GM23338 (cell line): ENCODE measurements around the gene NPTXR. TPM values are rescaled to one million over a fixed set of nuclear protein-coding genes. Genes with fewer than 3 reads are reported as not detected.

ENCODE experiments used
- ATAC-seq: fragments of 200-7000 bp; cut with Tn5 transposase; 3 replicates; pipeline ENCODE4 v1.9.1; 2020
- DNase-seq: peaks from one replicate; pipeline ENCODE4 v3.0.0-alpha.2; 2015; ENCODE audit warnings: low spot score
- H2AFZ ChIP-seq: fragments of 200-600 bp; sonication (generic); 2 replicates; pipeline ENCODE4 v1.8.0; 2016; ENCODE audit warnings: antibody characterized with exemption, mild to moderate bottlenecking, moderate library complexity
- H3F3A ChIP-seq: fragments of 200-600 bp; sonication (generic); replicated peaks from 2 replicates; pipeline ENCODE4 v1.8.0; 2017; ENCODE audit warnings: antibody characterized with exemption, mixed run types, low read depth
- H3K27ac ChIP-seq: fragments of 200-600 bp; sonication (generic); 2 replicates; pipeline ENCODE4 v1.6.1; 2016; ENCODE audit warnings: low read depth
- H3K27me3 ChIP-seq: fragments of 200-600 bp; sonication (generic); 2 replicates; pipeline ENCODE4 v1.8.0; 2016; ENCODE audit warnings: mild to moderate bottlenecking, mixed run types, moderate library complexity; ENCODE audit not compliant: insufficient read depth
- H3K36me3 ChIP-seq: fragments of 200-600 bp; sonication (generic); 2 replicates; pipeline ENCODE4 v1.8.0; 2016; ENCODE audit warnings: mild to moderate bottlenecking; ENCODE audit not compliant: insufficient read depth
- H3K4me1 ChIP-seq: fragments of 200-600 bp; sonication (generic); 2 replicates; pipeline ENCODE4 v1.8.0; 2016; ENCODE audit warnings: mild to moderate bottlenecking, moderate library complexity; ENCODE audit not compliant: insufficient read depth
- H3K4me2 ChIP-seq: fragments of 200-600 bp; sonication (generic); 2 replicates; pipeline ENCODE4 v1.7.1; 2017; ENCODE audit warnings: mixed run types
- H3K4me3 ChIP-seq: fragments of 200-600 bp; sonication (generic); 2 replicates; pipeline ENCODE4 v1.6.1; 2016; ENCODE audit warnings: mixed run types
- H3K79me2 ChIP-seq: fragments of 200-600 bp; sonication (generic); replicated peaks from 2 replicates; pipeline ENCODE4 v1.8.0; 2017; ENCODE audit warnings: mild to moderate bottlenecking; ENCODE audit not compliant: insufficient read depth
- H3K9me2 ChIP-seq: fragments of 200-600 bp; sonication (generic); 2 replicates; pipeline ENCODE4 v1.8.0; 2017; ENCODE audit not compliant: insufficient read depth
- H4K20me1 ChIP-seq: fragments of 200-600 bp; sonication (generic); replicated peaks from 2 replicates; pipeline ENCODE4 v1.8.0; 2017; ENCODE audit warnings: mild to moderate bottlenecking; ENCODE audit not compliant: insufficient read depth
- H3K27ac Mint-ChIP-seq: 2 replicates; pipeline ENCODE4 v1.8.0; 2020; ENCODE audit warnings: inconsistent platforms, mild to moderate bottlenecking, moderate library complexity, mixed read lengths
- H3K27me3 Mint-ChIP-seq: 3 replicates; pipeline ENCODE4 v1.8.0; 2022; ENCODE audit warnings: low read depth, mild to moderate bottlenecking, moderate library complexity, mixed read lengths, inconsistent platforms; ENCODE audit not compliant: insufficient read depth, poor library complexity
- H3K36me3 Mint-ChIP-seq: 3 replicates; pipeline ENCODE4 v1.8.0; 2021; ENCODE audit warnings: low read depth, mild to moderate bottlenecking, inconsistent platforms, moderate library complexity, mixed read lengths
- H3K4me1 Mint-ChIP-seq: 3 replicates; pipeline ENCODE4 v1.8.0; 2020; ENCODE audit warnings: mild to moderate bottlenecking, inconsistent platforms, mixed read lengths
- H3K4me3 Mint-ChIP-seq: 3 replicates; pipeline ENCODE4 v1.8.0; 2021; ENCODE audit warnings: moderate library complexity, mild to moderate bottlenecking, inconsistent platforms, mixed read lengths
- H3K9me3 Mint-ChIP-seq: 3 replicates; pipeline ENCODE4 v1.8.0; 2020; ENCODE audit warnings: moderate library complexity, mild to moderate bottlenecking, inconsistent platforms, mixed read lengths
- ETS1 ChIP-seq: IDR thresholded peaks from 2 replicates; pipeline ENCODE4 v1.6.1; 2016; ENCODE audit warnings: antibody characterized with exemption
- EZH2phosphoT487 ChIP-seq: fragments of 200-600 bp; sonication (generic); IDR thresholded peaks from one replicate; pipeline ENCODE4 v1.8.1; 2018; ENCODE audit warnings: antibody characterized with exemption; ENCODE audit not compliant: unreplicated experiment
- JUNB ChIP-seq: IDR thresholded peaks from one replicate; pipeline ENCODE4 v1.6.1; 2016; ENCODE audit warnings: antibody characterized with exemption; ENCODE audit not compliant: unreplicated experiment
- POLR2AphosphoS5 ChIP-seq: IDR thresholded peaks from 2 replicates; pipeline ENCODE4 v1.6.1; 2016; ENCODE audit warnings: antibody characterized with exemption, low read depth
- polyA plus RNA-seq: library from polyadenylated mRNA; unstranded; fragments of >200 nt; fragmentation: Nextera tagmentation; extraction: Ambion mirVana; gene quantifications from 2 replicates; pipeline ENCODE4 v1.2.1, GENCODE V29; 2016
- total RNA-seq: library from RNA; depleted of rRNA; stranded (reverse); fragments of >200 nt; shearing (Covaris generic); gene quantifications from 2 replicates; pipeline ENCODE4 v1.2.3, GENCODE V29; 2014
- TF ChIP-seq, protein P1 (sequence below): IDR thresholded peaks from one replicate; pipeline ENCODE4 v1.6.1; 2018; ENCODE audit warnings: antibody characterized with exemption; ENCODE audit not compliant: unreplicated experiment
- TF ChIP-seq, protein P2 (sequence below): fragments of 250-450 bp; sonication (Bioruptor Pico); IDR thresholded peaks from 2 replicates; pipeline ENCODE4 v1.5.0; 2020; ENCODE audit warnings: mild to moderate bottlenecking, moderate library complexity
- TF ChIP-seq, protein P3 (sequence below), 2 experiments: fragments of 200-600 bp in 1 of 2; sonication (generic) in 1 of 2; conservative IDR thresholded peaks; 2 replicates each; pipeline versions ENCODE4 v1.5.1 to v1.6.1; 2016 to 2017; ENCODE audit warnings: antibody characterized with exemption in 2 of 2, low read depth in 2 of 2, mild to moderate bottlenecking in 2 of 2, moderate library complexity in 1 of 2

The NPTXR gene
- total and polyA plus RNA-seq, 2 experiments from 2014 or later, result 0.89 to 13.4 TPM

DNA sequence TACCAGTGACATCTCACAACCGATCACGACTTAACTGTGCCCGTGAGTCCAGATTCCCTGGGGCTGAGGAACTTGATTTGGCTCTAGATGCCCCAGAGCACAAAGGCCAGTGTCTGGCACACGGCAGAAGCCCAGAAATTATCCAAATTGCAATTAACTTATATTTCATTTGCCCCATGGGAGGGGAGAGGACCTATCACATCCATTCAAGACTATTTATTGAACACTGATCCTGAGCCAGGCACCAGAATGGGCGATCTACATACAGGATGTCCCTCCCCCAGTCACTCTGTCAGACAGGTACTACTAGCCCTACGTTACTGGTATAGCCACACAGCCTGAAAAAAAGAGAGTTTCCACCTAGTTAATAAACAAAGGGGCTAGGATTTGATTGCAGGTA is 55.0 kb downstream of the NPTXR start:
- no peaks in the 10 kb centered on the region for H3K27me3 ChIP-seq
- H3K27me3 Mint-ChIP-seq, result peaks cover 1% of the 10 kb centered on the region
- H3K9me2 ChIP-seq, result no peaks in the 10 kb centered on the region
- no peak overlapping the region for H3K4me3 Mint-ChIP-seq
- DNase-seq (no peak), ATAC-seq (no peak)
- no peaks in the 10 kb centered on the region for H3K79me2 ChIP-seq
- H3K4me3 ChIP-seq, result no peak overlapping the region
- H3K4me1 ChIP-seq, result peaks cover 7% of the 10 kb centered on the region; the same call in 1 of the 2 replicates
- no peaks in the 10 kb centered on the region; the same call in 1 of the 2 replicates for H4K20me1 ChIP-seq
- no peak overlapping the region for H3K27ac ChIP-seq
- H3K4me2 ChIP-seq, result no peak overlapping the region
- peaks cover 4% of the 10 kb centered on the region for H3K4me1 Mint-ChIP-seq
- H3K27ac Mint-ChIP-seq, result no peak overlapping the region
- no peaks in the 10 kb centered on the region for H3K9me3 Mint-ChIP-seq
- H3K36me3 Mint-ChIP-seq, result no peaks in the 10 kb centered on the region; the same call in 2 of the 3 replicates
- no peaks in the 10 kb centered on the region for H3K36me3 ChIP-seq
- H2AFZ ChIP-seq, result no peak overlapping the region
- no peaks in the 10 kb centered on the region; the same call in 1 of the 2 replicates for H3F3A ChIP-seq
- no peak for TF ChIP-seq JUNB
- TF ChIP-seq POLR2AphosphoS5, result no peak
- TF ChIP-seq EZH2phosphoT487, result no peak
- TF ChIP-seq, protein P1, sequence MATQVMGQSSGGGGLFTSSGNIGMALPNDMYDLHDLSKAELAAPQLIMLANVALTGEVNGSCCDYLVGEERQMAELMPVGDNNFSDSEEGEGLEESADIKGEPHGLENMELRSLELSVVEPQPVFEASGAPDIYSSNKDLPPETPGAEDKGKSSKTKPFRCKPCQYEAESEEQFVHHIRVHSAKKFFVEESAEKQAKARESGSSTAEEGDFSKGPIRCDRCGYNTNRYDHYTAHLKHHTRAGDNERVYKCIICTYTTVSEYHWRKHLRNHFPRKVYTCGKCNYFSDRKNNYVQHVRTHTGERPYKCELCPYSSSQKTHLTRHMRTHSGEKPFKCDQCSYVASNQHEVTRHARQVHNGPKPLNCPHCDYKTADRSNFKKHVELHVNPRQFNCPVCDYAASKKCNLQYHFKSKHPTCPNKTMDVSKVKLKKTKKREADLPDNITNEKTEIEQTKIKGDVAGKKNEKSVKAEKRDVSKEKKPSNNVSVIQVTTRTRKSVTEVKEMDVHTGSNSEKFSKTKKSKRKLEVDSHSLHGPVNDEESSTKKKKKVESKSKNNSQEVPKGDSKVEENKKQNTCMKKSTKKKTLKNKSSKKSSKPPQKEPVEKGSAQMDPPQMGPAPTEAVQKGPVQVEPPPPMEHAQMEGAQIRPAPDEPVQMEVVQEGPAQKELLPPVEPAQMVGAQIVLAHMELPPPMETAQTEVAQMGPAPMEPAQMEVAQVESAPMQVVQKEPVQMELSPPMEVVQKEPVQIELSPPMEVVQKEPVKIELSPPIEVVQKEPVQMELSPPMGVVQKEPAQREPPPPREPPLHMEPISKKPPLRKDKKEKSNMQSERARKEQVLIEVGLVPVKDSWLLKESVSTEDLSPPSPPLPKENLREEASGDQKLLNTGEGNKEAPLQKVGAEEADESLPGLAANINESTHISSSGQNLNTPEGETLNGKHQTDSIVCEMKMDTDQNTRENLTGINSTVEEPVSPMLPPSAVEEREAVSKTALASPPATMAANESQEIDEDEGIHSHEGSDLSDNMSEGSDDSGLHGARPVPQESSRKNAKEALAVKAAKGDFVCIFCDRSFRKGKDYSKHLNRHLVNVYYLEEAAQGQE, result no peak
- TF ChIP-seq, protein P2, sequence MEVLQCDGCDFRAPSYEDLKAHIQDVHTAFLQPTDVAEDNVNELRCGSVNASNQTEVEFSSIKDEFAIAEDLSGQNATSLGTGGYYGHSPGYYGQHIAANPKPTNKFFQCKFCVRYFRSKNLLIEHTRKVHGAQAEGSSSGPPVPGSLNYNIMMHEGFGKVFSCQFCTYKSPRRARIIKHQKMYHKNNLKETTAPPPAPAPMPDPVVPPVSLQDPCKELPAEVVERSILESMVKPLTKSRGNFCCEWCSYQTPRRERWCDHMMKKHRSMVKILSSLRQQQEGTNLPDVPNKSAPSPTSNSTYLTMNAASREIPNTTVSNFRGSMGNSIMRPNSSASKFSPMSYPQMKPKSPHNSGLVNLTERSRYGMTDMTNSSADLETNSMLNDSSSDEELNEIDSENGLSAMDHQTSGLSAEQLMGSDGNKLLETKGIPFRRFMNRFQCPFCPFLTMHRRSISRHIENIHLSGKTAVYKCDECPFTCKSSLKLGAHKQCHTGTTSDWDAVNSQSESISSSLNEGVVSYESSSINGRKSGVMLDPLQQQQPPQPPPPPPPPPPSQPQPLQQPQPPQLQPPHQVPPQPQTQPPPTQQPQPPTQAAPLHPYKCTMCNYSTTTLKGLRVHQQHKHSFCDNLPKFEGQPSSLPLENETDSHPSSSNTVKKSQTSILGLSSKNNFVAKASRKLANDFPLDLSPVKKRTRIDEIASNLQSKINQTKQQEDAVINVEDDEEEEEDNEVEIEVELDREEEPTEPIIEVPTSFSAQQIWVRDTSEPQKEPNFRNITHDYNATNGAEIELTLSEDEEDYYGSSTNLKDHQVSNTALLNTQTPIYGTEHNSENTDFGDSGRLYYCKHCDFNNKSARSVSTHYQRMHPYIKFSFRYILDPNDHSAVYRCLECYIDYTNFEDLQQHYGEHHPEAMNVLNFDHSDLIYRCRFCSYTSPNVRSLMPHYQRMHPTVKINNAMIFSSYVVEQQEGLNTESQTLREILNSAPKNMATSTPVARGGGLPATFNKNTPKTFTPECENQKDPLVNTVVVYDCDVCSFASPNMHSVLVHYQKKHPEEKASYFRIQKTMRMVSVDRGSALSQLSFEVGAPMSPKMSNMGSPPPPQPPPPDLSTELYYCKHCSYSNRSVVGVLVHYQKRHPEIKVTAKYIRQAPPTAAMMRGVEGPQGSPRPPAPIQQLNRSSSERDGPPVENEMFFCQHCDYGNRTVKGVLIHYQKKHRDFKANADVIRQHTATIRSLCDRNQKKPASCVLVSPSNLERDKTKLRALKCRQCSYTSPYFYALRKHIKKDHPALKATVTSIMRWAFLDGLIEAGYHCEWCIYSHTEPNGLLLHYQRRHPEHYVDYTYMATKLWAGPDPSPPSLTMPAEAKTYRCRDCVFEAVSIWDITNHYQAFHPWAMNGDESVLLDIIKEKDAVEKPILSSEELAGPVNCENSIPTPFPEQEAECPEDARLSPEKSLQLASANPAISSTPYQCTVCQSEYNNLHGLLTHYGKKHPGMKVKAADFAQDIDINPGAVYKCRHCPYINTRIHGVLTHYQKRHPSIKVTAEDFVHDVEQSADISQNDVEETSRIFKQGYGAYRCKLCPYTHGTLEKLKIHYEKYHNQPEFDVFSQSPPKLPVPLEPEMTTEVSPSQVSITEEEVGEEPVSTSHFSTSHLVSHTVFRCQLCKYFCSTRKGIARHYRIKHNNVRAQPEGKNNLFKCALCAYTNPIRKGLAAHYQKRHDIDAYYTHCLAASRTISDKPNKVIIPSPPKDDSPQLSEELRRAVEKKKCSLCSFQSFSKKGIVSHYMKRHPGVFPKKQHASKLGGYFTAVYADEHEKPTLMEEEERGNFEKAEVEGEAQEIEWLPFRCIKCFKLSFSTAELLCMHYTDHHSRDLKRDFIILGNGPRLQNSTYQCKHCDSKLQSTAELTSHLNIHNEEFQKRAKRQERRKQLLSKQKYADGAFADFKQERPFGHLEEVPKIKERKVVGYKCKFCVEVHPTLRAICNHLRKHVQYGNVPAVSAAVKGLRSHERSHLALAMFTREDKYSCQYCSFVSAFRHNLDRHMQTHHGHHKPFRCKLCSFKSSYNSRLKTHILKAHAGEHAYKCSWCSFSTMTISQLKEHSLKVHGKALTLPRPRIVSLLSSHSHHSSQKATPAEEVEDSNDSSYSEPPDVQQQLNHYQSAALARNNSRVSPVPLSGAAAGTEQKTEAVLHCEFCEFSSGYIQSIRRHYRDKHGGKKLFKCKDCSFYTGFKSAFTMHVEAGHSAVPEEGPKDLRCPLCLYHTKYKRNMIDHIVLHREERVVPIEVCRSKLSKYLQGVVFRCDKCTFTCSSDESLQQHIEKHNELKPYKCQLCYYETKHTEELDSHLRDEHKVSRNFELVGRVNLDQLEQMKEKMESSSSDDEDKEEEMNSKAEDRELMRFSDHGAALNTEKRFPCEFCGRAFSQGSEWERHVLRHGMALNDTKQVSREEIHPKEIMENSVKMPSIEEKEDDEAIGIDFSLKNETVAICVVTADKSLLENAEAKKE, result no peak
- TF ChIP-seq ETS1, result no peak
- TF ChIP-seq, protein P3, sequence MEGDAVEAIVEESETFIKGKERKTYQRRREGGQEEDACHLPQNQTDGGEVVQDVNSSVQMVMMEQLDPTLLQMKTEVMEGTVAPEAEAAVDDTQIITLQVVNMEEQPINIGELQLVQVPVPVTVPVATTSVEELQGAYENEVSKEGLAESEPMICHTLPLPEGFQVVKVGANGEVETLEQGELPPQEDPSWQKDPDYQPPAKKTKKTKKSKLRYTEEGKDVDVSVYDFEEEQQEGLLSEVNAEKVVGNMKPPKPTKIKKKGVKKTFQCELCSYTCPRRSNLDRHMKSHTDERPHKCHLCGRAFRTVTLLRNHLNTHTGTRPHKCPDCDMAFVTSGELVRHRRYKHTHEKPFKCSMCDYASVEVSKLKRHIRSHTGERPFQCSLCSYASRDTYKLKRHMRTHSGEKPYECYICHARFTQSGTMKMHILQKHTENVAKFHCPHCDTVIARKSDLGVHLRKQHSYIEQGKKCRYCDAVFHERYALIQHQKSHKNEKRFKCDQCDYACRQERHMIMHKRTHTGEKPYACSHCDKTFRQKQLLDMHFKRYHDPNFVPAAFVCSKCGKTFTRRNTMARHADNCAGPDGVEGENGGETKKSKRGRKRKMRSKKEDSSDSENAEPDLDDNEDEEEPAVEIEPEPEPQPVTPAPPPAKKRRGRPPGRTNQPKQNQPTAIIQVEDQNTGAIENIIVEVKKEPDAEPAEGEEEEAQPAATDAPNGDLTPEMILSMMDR (conservative IDR thresholded peaks at IDR 0.05; ENCODE audit: low read depth in 2 of 2), result no peak
